Testis (tissue), 3 donors: ENCODE data around the gene HMCN2. TPM values are rescaled to one million over a fixed set of nuclear protein-coding genes. Genes with fewer than 3 reads are reported as not detected.
"Not testable (repeated sequence)": the region's sequence is repeated elsewhere in the genome, so short reads cannot be mapped to it uniquely, and the experiment has no call there.

ENCODE experiments used
- DNase-seq: peaks from one replicate; pipeline ENCODE4 v3.0.0-alpha.2; 2019
- H3K27ac ChIP-seq, 2 donors: fragments of 200-600 bp; sonication (generic); one replicate each; pipeline ENCODE4 v1.5.1; 2019
- H3K27me3 ChIP-seq: fragments of 200-600 bp; sonication (generic); one replicate; pipeline ENCODE4 v1.5.1; 2019
- H3K36me3 ChIP-seq: fragments of 200-600 bp; sonication (generic); one replicate; pipeline ENCODE4 v1.5.1; 2017; ENCODE audit warnings: low read depth; ENCODE audit errors: missing control alignments
- H3K4me1 ChIP-seq: fragments of 200-600 bp; sonication (generic); one replicate; pipeline ENCODE4 v1.5.1; 2019
- H3K4me3 ChIP-seq, 2 donors: fragments of 200-600 bp; sonication (generic); one replicate each; pipeline ENCODE4 v1.5.1; 2017 to 2019
- H3K9me3 ChIP-seq: fragments of 200-600 bp; sonication (generic); one replicate; pipeline ENCODE4 v1.5.1; 2017
- CTCF ChIP-seq, 3 experiments: fragments of 450-650 bp in 2 of 3; fragments of 200-600 bp in 1 of 3; sonication (generic) in 1 of 3; IDR thresholded peaks; one replicate each; pipeline ENCODE4 v1.5.1; 2016 to 2019; ENCODE audit warnings: antibody characterized with exemption in 3 of 3, mild to moderate bottlenecking in 2 of 3, moderate library complexity in 1 of 3
- POLR2A ChIP-seq: fragments of 450-650 bp; IDR thresholded peaks from one replicate; pipeline ENCODE4 v1.6.1; 2017; ENCODE audit warnings: antibody characterized with exemption, mild to moderate bottlenecking, moderate library complexity
- WGBS, 2 donors: methylation state at CpG; one replicate each; pipeline ENCODE4 v1.1.5; 2018; 5-methylcytosine and 5-hydroxymethylcytosine counted together
- intact Hi-C: fragments of 100-400 bp; cut with DNase I; formaldehyde crosslinking; loops from one replicate; pipeline ENCODE4 v1.15.1; 2023; ENCODE audit warnings: low total_unique reads
- polyA plus RNA-seq: library from polyadenylated mRNA; stranded (reverse); fragments of 350-450 nt; fragmentation: Illumina TruSeq; extraction: RNeasy Lipid Tissue Mini Kit (QIAGEN cat#74804); gene quantifications from one replicate; pipeline ENCODE4 v1.2.3, GENCODE V29; 2014; ENCODE audit warnings: low read depth, low replicate concordance; ENCODE audit not compliant: insufficient read depth
- total RNA-seq, 2 donors: library from RNA; depleted of rRNA; stranded (reverse); fragments of >200 nt; gene quantifications; one replicate each; pipeline ENCODE4 v1.2.3, GENCODE V29; 2016

The HMCN2 gene
- total and polyA plus RNA-seq, 3 donors from 2014 or later = 10.2 to 17.7 (median 15.5) TPM

GRCh38 chr9:130340011-130340410 lies 74.5 kb downstream of the HMCN2 start:
- Histone ChIP-seq H3K36me3 (no peaks in the 10 kb centered on the region), H3K27me3 (no peaks in the 10 kb centered on the region), H3K4me1 (no peaks in the 10 kb centered on the region), H3K27ac (no peak overlapping the region), H3K4me3 (no peak overlapping the region), H3K9me3 (no peaks in the 10 kb centered on the region)
- intact Hi-C loops = loop anchor here (10.0 kb wide), 1 partner anchor 225 kb away; no protein-coding TSS in a partner anchor
- WGBS, 2 donors = 88 to 91% methylated on average over 10 of the region's 10 CpGs
- TF ChIP-seq CTCF (IDR thresholded peaks at IDR 0.05) = no peak
- TF ChIP-seq POLR2A = no peak
- no peak for DNase-seq

GRCh38 chr9:130340557-130340956 lies 75.0 kb downstream of the HMCN2 start:
- 94 to 97% methylated on average over 16 to 17 of the region's 17 CpGs for WGBS, 2 donors
- H3K27ac ChIP-seq, H3K27me3 ChIP-seq, H3K9me3 ChIP-seq, DNase-seq, H3K4me1 ChIP-seq, H3K36me3 ChIP-seq, H3K4me3 ChIP-seq: not testable (repeated sequence)
- intact Hi-C loops = loop anchor here (10.0 kb wide), 1 partner anchor 226 kb away; no protein-coding TSS in a partner anchor

GRCh38 chr9:130341128-130341527 lies 75.6 kb downstream of the HMCN2 start:
- Histone ChIP-seq H3K27ac (no peak overlapping the region), H3K4me1 (no peaks in the 10 kb centered on the region), H3K9me3 (no peaks in the 10 kb centered on the region), H3K27me3 (no peaks in the 10 kb centered on the region), H3K36me3 (no peaks in the 10 kb centered on the region), H3K4me3 (no peak overlapping the region)
- intact Hi-C loops = loop anchor here (10.0 kb wide), 1 partner anchor 226 kb away; no protein-coding TSS in a partner anchor
- TF ChIP-seq POLR2A = no peak
- TF ChIP-seq CTCF (IDR thresholded peaks at IDR 0.05) = no peak
- WGBS, 2 donors = 83 to 86% methylated on average over 4 to 13 of the region's 13 CpGs
- no peak for DNase-seq

GRCh38 chr9:130341839-130342713 lies 76.5 kb downstream of the HMCN2 start:
- intact Hi-C loops = loop anchor here (10.0 kb wide), 1 partner anchor 227 kb away; no protein-coding TSS in a partner anchor
- Histone ChIP-seq H3K27ac (no peak overlapping the region), H3K4me1 (no peaks in the 10 kb centered on the region), H3K9me3 (no peaks in the 10 kb centered on the region), H3K27me3 (no peaks in the 10 kb centered on the region), H3K4me3 (no peak overlapping the region), H3K36me3 (no peaks in the 10 kb centered on the region)
- no peak for TF ChIP-seq CTCF (IDR thresholded peaks at IDR 0.05)
- TF ChIP-seq POLR2A = no peak
- WGBS, 2 donors = 88 to 93% methylated on average over 8 to 13 of the region's 13 CpGs
- DNase-seq = no peak

GRCh38 chr9:130342714-130343085 lies 77.1 kb downstream of the HMCN2 start:
- no peak for DNase-seq
- Histone ChIP-seq H3K36me3 (no peaks in the 10 kb centered on the region), H3K4me3 (no peak overlapping the region), H3K9me3 (no peaks in the 10 kb centered on the region), H3K27ac (no peak overlapping the region), H3K4me1 (no peaks in the 10 kb centered on the region), H3K27me3 (no peaks in the 10 kb centered on the region)
- no peak for TF ChIP-seq POLR2A
- TF ChIP-seq CTCF (IDR thresholded peaks at IDR 0.05) = no peak
- WGBS, 2 donors = 70 to 84% methylated on average over 4 to 11 of the region's 11 CpGs
- intact Hi-C loops = loop anchor here (10.0 kb wide), 1 partner anchor 228 kb away; no protein-coding TSS in a partner anchor
